GM19468 (cell line): ENCODE data around the gene UNKL.
A peak's percentile ranks its signal among the peaks of the same experiment; 100 is the strongest.

ENCODE experiments used
- ATAC-seq: cut with Tn5 transposase; IDR thresholded peaks from one replicate; pipeline ENCODE4 v1.9.1; 2021; ENCODE audit warnings: mild to moderate bottlenecking, moderate library complexity, moderate number of reproducible peaks; ENCODE audit not compliant: unreplicated experiment; ENCODE audit errors: extremely low read depth

Gene UNKL

DNA sequence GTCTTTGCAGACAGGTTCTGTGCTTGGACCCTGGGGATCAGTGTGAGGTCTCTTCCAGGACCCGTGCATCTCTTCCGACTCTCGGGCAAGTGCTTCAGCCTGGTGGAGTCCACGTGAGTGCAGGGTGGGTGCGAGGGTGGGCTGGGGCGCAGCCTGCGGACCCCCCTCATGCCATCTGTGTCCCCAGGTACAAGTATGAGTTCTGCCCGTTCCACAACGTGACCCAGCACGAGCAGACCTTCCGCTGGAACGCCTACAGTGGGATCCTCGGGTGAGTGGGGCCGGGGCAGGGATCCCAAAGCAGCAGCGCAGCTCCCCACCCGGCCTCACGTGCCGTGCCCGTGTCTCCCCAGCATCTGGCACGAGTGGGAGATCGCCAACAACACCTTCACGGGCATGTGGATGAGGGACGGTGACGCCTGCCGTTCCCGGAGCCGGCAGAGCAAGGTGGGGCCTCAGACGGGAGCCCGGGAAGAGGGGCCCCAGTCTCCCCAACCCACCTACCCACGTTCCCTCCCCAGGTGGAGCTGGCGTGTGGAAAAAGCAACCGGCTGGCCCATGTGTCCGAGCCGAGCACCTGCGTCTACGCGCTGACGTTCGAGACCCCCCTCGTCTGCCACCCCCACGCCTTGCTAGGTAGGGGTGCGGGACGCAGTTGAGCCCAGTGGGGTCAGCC lies 52.7 kb downstream of the UNKL start:
- no peak for ATAC-seq

DNA sequence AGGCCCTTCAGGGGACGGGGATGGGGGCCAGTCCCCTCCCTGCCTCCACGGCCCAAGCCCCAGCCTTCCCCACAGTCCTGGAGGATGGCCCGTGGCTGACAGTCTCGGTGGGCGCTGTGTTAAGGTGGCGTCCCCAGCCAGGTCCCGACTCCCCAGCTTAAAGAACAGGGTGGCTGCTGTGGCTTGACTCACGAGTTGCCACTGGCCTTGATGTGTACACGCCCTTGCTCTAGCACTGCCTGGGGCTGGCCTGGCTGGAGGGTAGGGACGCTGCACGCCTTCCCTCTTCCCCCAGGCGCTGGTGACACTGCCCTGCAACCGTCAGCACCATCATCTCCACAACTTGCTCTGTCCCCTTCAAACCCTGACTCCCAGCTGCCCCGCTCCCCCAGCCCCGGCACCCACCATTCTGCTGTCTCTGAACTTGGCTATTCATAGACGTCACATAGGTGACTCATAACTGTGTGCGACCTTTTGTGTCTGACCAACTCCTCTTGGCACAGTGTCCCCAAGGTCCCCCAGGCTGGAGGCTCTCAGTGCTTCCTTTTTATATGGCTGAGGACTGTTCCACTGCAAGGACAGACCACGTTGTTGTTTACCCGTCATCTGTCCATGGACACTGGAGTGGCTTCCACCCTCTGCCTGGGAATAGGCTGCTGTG lies 56.5 kb downstream of the UNKL start:
- no peak for ATAC-seq

DNA sequence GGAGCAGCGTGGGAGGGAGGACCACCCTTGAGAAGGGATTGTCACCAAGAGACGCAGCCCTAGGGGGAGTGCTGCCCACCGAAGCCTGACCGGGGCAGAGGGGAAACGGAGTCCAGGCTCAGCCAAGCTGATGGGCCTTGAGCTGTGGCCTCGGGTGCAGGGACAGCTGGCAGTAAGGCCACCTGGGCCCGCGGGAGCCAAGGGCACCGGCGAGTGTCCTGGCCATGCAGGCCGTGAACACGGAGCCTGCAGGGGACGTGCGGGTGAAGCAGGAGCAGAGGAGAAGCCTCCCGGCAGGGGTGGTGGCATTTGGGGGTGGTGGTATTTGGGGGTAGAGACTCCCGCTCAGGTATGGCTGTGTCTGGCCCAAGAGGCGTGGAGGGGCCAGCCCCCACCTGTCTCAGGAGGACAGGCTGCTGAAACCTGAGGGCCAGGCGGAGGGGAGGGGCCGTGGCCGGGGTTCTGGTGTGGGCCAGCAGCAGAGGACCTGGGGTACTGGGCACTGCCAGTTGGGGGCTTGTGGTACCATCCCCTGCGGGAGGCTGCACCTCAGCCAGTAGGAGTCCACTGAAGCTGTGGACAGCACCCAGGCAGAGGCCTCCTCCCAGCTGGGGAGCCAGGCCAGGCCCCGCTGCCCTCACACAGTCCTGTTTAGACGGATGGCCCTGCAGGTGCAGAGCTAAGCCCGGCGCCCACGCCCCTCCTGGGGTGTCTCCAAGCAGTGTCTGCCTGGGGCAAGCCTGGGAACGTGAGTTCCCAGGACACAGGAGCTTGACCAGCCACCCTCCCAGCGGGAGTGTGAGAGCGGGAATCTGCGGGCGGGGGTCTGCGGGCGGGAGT lies 58.2 kb downstream of the UNKL start:
- ATAC-seq, result no peak

DNA sequence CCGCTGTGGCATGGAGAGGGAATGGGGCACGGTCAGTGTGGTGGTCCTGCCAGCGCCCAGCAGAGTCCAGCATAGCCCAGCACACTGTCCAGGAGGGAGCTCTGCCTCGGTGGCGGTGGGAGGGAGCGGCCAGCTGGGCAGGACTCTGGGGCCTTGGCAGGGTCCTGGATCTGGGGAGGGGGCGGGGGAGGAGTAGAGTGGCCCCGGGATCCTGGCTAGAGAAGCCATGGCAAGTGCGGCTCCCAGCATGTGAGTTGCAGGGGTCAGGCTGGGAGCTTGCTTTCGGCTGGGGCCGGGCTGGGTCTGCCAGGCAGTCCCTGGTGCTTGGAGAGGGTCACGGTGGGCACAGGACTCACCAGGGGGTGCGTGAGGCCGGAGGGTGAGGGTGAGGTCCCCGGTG lies 58.9 kb downstream of the UNKL start:
- no peak for ATAC-seq

DNA sequence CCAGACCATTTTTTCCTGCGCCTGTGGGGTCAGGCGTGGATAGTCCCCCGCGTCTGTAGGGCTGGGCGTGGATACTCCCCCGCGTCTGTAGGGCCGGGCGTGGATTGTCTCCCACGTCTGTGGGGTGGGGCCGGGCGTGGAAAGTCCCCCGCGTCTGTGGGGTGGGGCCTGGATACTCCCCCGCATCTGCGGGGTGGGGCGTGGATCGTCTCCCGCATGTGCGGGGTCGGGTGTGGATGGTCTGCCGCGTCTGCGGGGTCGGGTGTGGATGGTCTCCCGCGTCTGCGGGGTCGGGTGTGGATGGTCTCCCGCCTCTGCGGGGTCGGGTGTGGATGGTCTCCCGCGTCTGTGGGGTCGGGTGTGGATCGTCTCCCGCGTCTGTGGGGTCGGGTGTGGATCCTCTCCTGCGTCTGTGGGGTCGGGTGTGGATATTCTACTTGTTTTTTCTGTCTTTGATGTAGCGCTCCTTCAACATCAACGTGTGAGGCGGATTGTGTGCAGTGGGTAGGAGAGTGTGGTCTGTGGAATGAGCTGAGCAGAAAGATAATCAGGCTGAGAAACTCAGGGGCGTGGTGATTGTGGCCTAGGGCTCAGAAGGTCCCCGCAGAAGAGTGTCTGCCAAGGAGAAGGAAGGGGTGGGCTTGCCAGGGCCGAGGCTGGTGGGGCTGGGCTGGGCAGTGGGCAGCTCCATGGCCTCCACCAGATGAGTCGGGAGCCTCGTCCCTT lies 59.5 kb downstream of the UNKL start:
- no peak for ATAC-seq

DNA sequence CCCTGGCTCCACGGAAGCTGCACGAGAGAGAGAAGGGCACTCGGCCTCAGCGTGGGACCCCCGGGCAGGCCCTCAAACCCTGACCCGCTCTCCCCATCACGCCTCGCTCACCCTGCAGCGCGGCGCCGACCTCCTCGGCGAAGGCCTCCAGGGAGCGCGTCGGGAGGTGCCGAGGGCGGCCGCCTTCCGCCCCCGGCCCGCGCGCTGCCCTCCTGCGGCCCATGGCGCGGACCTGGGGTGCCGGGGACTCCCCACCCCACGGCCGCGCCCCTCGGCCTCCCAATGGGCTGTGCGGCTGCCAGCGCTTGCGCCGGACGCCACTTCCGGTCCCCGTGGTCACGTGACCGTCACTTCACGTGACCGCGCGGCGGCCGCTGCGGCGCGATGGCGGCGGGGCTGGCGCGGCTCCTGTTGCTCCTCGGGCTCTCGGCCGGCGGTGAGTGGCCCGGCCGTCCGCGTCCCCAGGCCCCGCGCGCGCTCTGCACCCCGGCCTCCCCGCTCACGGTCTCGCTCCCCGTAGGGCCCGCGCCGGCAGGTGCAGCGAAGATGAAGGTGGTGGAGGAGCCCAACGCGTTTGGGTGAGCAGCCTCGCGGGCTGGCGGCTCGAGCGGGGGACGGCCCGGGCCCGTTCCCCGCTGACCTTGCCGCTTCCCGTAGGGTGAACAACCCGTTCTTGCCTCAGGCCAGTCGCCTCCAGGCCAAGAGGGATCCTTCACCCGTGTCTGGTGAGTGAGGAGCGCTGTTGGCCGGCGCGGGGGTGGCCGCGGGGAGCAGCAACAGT lies 62.7 kb downstream of the UNKL start, which contains the start of the genes GNPTG and TSR3:
GNPTG (plus strand) TSS at position 350 of the 781 bp plus-strand sequence; CDS start at position 385, 35 bp downstream.
TSR3 (minus strand) TSS at position 297 of the 781 bp plus-strand sequence; CDS start at position 223, 74 bp downstream.
- peak; percentile 64 for ATAC-seq

DNA sequence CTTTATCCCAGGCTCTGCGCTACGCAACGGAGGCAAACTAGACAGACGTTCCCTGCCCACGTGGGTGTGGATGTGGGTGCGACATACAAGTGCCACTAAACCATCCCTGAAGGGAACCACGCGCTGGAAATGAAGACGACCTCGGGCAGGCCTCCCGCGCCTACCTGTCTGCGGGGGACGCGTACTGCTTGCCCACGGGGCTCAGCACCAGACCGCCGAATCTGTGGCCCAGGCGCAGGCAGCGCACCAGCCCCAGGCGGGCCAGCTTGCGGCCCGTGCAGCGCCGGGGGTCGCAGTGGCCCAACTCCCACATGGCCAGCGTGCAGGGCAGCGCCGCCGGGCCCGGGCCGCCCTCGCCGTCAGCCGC lies 63.3 kb downstream of the UNKL start:
- ATAC-seq, result no peak

DNA sequence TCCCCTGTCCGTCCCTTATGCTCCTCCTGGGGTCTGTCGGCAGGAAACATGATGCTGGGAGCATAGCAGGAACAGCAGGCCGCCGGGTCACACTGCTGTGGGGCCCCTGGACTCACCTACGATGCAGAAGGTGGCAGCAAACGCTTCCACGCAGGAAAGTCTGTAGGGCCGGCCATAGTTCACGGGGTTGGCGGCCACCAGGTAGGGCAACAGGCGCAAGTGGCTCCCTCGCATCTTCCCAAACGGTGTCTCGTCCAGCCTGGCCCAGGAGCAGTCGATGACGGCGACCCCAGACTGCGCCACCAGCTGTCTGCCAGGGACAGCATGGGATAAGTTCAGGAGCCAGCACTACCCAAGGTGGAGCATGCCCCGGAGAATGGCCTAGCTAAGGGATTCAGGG lies 63.8 kb downstream of the UNKL start:
- no peak for ATAC-seq

DNA sequence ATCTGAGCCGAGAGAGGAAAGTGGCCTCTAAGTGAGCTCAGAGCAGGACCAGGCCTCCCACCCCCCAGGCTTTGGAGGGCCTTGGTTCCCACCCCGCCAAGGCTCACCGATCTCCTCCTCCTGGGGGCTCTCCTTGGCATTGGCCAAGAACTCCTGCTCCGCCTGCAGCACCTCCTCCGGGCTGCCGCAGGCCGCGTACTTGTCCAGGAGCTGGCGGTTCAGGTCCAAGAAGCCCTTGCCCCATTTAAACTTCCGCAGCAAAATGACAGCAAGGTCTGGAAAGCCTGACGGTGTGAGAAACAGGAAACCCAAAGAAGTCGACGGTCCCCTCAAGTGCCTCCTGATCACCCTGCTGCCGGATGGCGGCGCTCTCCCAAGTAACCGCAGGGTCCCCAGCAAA lies 64.6 kb downstream of the UNKL start:
- no peak for ATAC-seq

DNA sequence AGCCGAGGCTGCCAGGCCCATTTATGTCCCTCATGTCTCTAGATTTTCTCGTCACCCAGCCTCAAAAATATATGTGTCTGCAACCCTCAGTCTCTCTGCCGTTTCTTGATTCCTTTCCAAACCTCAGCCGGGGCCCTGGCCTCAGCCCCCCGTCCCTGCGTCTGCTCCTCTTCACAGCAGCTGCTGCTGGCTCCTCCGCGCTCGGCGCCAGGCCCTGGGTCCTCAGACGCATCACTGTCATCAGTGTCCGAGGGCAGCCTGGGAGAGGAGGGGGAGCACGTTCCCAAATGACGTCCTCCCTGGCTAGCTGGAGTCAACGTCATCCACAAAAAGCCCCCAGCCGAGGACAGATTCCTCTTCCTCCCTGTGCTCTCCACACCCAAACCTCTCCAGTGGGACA lies 65.2 kb downstream of the UNKL start:
- ATAC-seq, result no peak

DNA sequence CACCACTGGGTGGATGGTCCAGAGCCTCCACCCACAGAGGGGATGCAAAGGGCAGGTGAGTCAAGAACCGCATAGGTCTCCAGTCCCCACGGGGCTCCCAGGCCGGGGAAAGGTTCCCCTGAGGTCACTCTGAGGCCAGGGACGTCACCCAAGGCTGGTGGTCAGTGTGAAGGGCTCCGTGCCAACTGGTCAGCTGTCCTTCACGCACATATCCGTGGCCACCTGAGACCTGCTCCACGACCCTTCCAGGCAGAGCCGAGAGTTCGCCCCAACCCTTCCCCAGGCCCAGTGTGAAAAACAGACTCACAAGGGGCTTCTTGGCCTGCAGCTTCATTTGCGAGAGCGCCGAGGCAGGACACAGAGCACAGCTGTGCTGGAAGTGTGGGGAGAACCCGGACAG lies 65.6 kb downstream of the UNKL start:
- no peak for ATAC-seq

DNA sequence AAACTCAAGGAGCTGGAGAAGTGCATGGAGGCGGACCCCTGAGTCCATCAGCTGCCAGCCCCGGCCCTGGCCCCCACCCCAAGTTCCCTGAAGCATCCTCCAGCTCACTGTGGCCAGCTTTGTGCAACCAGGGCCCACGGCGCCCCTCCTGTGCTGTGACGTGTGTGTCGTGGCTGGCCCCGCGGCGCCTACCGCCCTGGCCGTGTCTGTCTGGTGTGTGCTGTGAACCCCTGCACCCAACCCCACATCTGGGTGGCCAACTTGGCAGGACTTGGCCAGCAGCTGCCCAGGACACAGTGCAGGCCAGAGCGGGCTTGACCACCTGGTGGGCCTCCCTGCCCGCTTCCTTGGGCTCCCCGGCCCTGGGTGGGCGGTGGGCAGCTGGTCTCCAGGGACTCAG lies 66.1 kb downstream of the UNKL start:
- ATAC-seq, result no peak

DNA sequence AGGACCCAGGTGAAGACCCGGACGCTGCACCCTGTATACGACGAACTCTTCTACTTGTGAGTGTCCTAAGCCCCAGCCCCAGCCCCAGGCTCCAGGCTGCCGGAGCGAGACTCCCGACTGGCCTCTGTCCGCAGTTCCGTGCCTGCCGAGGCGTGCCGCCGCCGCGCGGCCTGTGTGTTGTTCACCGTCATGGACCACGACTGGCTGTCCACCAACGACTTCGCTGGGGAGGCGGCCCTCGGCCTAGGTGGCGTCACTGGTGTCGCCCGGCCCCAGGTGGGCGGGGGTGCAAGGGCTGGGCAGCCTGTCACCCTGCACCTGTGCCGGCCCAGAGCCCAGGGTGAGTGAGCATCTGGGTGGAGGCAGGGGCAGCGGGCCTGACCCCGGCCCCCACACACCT lies 66.5 kb downstream of the UNKL start:
- ATAC-seq, result no peak

DNA sequence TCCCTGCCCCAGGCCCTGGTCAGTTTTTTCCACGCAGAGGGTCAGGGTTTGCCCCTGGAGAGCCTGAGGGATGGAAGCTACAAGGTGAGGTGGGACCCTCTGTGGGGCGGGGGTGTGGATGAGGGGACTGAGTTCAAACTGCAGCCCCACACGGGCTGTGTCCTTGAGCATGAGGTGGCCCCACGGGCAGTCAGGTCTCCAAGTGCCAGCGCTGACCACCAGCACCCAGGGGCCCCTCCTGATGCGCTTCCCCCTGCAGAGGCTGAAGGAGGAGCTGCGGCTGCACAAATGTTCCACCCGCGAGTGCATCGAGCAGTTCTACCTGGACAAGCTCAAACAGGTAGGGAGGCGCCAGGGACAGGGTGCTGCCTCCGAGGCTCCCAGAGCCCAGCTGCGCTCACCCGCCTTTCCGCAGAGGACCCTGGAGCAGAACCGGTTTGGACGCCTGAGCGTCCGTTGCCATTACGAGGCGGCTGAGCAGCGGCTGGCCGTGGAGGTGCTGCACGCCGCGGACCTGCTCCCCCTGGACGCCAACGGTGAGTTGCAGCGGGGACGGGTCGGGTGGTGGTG lies 67.1 kb downstream of the UNKL start:
- no peak for ATAC-seq

DNA sequence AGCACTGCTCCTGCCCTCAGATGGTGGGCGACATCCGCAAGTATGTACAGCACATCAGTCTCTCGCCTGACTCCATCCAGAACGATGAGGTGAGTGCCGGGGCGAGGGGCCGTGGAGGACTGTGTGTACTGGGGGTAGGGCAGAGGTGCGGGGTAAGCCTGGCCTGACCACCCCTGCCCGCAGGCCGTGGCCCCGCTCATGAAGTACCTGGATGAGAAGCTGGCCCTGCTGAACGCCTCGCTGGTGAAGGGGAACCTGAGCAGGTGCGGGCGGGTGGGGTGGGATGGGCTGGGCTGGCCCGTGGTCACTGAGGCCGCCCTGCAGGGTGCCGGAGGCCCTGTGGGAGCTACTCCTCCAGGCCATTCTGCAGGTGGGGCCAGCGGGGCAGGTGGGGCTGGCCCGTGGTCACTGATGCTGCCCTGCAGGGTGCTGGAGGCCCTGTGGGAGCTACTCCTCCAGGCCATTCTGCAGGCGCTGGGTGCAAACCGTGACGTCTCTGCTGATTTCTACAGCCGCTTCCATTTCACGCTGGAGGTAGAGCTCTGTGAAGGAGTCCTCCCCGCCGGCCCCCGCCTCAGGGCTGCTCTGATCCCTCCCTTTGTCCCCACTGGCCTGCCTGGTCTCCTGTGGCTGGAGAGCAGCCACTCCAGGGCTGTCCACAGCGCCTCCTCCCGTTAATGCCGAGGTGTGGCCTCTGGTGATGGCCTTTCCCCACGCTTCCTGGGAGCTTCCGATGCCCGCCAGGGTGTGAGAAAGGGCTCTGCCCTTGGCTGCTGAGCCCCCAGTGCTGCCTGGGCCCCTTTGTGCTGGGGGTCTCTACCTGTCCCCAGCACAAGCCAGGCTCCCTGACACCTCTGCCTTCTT lies 67.8 kb downstream of the UNKL start:
- no peak for ATAC-seq

DNA sequence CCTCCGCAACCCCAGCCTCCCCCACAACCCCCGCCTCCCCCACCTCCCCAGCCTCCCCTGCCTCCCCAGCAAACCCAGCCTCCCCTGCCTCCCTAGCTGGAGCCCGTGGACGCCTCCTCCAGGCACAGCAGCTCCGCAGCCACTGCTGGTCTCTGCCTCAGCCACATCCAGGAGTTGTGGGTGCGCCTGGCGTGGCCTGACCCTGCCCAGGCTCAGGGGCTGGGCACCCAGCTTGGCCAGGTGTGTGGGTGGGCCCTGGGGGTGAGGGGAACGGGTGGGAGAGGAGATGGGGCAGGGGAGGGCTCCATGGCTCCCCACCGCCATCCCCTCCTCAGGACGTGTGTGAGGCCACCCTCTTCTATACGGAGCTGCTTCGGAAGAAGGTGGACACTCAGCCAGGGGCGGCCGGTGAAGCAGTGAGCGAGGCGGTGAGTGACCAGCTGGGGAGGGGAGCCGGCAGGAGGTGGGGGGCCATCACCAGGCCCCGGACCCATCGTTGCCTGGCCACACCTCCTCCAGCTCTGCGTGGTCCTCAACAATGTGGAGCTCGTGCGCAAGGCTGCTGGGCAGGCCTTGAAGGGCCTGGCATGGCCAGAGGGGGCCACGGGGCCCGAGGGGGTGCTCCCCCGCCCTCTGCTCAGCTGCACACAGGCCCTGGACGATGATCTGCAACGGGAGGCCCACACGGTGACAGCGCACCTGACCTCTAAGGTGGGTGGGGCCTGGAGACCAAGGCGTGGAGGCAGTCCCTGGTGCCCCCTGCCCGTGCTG lies 68.7 kb downstream of the UNKL start:
- ATAC-seq, result no peak

DNA sequence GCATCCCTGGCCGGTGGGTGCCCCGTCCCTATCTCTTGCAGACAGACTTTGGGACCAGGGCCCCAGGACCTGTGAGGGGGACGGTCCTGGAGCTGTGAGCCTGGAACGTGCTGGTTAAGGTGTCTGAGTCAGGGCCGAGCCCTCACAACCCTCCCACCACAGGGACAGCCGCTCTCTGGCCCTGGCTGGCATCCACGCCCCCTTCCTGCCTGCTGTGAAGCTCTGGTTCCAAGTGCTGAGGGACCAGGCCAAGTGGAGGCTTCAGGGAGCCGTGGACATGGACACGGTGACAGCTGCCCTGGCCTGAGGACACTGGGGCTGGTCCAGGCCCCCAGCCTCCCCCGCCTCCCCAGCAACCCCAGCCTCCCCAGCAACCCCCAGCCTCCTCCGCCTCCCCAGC lies 69.4 kb downstream of the UNKL start:
- ATAC-seq, result no peak

DNA sequence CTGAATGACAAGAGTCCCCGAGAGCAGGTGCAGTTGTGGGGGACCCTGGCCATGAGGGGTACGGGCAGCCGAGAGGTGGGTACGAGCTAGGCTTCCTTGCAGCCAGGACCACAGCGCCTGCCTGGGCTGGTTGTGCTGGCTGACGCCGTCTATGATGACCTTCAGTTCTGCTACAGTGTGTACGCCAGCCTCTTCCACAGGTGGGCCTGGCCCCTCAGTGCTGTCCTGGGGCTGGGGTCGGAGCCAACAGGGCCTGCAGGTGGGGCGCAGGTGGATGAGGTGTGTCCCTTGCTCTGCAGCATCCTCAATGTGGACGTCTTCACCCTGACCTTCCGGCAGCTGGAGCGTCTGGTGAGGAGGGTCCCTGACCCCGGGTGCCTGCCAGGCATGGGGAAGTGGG lies 70.0 kb downstream of the UNKL start:
- no peak for ATAC-seq
